ENCODE measurements around the gene MSI2. TPM values are rescaled to one million over a fixed set of nuclear protein-coding genes. Genes with fewer than 3 reads are reported as not detected.

MSI2 gene
- total RNA-seq, 1 donor from 2014 or later: 24.2 TPM

- ATAC-seq (no peak), DNase-seq (ENCODE audit: low spot score) (no peak)
Observed at GRCh38 chr17:57559634-57560318, 303.5 kb downstream of the MSI2 start.

GRCh38 chr17:57560319-57560705 is 304.0 kb downstream of the MSI2 start:
- DNase-seq (ENCODE audit: low spot score) (no peak), ATAC-seq (no peak)

GRCh38 chr17:57561072-57561861 is 304.9 kb downstream of the MSI2 start:
- no peak for DNase-seq (ENCODE audit: low spot score)
- ATAC-seq: no peak

DNA sequence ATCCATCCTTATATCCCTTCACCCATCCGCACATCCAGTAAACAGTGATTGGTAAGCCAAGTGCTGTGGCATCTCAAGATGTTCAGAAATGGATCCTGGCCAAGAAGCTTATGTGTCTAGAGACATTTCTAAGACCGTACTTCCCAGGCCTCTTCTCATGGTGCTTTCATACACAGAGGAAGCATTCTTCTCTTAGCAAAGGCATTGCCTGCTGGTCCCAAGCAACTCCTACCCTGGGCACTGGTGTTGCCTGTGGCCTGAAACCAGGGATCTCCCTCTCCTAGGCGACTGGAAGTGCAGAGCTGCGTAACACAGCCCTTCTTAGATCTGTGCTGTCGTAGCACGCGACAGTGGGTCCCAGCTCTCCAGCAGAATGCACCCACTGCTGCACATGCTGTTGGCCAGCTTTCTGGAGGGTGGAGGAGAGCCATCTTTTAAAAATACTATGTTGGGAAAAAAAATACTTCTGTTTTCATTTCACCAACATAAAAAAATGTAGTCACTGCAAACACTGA is 305.9 kb downstream of the MSI2 start:
- DNase-seq (ENCODE audit: low spot score) (no peak), ATAC-seq (no peak)

GRCh38 chr17:57563958-57564357 is 307.6 kb downstream of the MSI2 start:
- DNase-seq (ENCODE audit: low spot score) (no peak), ATAC-seq (no peak)

DNA sequence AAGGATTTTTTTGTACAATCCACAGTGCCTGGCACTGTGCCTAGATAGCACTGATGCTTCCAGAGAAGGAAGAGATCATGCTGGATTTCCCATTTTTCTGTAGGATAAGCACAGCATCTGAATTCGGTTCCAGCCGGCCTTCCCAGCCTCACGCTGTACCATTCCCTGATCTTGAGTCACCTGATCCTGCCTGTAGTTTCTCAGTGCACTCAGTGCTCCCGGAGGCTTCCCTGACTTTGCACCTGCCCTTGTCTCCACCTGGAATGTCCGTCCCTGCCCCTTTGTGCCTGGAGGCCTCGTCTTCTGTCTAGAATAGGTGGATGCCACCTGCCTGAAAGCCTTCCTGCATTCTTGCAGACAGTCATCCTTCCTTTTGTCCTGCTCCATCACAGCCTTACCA is 308.9 kb downstream of the MSI2 start:
- no peak for ATAC-seq

DNA sequence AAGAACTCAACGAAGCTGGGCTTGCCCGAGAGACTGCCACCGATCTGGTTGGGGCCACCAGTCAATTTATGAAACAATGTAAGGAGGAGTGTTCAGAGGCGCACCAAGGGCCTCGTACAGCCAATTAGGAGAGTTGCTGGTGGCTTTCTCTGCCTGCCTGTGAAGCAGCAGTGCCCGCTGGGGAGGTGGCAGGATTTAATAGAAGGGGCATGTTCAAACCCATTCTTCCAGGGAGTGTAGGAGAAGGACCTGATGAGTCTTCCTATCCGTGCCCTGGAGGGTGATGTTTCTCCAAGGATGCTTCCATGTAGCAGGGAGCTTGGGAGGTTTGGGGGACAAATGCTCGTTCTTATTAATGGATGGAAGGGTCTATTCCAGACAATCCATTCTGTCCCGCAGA is 310.4 kb downstream of the MSI2 start:
- ATAC-seq: no peak

More for the DNA sequence above, 308.9 kb downstream of the MSI2 start:
- no peak for DNase-seq (ENCODE audit: low spot score)

DNA sequence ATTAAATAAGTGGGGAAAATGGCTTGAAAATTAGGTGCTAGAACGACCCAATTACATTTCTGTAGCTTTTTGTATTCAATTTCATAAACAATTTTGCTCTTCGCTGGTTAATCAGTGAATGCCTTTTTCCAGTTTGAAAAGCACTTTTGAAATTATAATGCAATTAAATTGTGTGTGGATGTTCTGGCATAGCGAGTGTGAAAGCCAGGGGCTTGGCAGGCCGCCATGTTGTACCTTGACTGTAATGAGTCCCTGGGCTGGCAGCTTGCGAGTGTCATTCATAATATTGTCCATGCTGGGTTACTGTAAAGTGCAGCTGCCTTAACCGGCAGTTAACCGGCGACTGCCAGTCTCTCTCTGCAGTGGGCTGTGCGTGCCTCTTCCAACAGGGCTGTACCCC is 310.9 kb downstream of the MSI2 start:
- ATAC-seq (no peak), DNase-seq (ENCODE audit: low spot score) (no peak)

More for the DNA sequence above, 310.4 kb downstream of the MSI2 start:
- no peak for DNase-seq (ENCODE audit: low spot score)

- DNase-seq (ENCODE audit: low spot score) (no peak), ATAC-seq (no peak)
Observed at GRCh38 chr17:57568340-57568739, 312.0 kb downstream of the MSI2 start.

DNA sequence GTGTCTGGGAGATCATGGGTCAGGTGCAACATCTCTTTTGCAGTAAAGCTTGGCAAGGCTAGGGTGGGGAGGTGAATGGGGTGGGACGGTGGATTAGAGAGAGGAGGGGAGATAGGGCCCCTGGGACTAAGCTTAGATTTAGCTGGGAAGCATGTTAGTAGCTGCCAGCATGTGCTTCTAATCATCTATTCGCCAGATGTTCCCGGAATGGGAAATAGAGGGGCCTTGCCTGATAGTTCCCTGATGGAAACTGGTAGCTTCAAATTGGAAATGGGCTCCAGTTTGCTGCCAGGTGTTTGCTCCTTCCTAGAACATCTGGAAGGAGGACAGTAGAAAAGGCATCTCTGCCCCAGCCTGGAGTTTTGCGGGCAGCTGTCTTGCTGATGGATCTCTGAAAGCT is 312.7 kb downstream of the MSI2 start:
- ATAC-seq (no peak), DNase-seq (ENCODE audit: low spot score) (no peak)

DNA sequence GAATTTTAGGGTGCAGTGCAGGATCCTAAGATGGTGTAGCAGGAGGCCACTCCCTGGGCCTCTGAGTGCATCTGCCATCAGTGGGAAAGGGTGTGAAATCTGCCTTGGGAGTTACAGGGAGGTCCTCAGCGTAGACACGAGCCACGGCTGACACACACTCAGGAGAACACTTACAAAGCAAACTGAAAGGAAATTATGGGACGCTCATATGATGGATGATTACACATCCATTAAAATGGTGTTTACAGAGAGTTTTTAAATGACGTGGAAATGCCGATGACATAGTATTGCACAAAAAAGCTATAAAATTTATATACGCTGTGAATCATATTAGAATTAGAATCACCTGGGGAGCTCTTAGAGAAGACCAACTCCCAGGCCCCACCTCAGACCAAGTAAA is 313.5 kb downstream of the MSI2 start:
- ATAC-seq (no peak), DNase-seq (ENCODE audit: low spot score) (no peak)

DNA sequence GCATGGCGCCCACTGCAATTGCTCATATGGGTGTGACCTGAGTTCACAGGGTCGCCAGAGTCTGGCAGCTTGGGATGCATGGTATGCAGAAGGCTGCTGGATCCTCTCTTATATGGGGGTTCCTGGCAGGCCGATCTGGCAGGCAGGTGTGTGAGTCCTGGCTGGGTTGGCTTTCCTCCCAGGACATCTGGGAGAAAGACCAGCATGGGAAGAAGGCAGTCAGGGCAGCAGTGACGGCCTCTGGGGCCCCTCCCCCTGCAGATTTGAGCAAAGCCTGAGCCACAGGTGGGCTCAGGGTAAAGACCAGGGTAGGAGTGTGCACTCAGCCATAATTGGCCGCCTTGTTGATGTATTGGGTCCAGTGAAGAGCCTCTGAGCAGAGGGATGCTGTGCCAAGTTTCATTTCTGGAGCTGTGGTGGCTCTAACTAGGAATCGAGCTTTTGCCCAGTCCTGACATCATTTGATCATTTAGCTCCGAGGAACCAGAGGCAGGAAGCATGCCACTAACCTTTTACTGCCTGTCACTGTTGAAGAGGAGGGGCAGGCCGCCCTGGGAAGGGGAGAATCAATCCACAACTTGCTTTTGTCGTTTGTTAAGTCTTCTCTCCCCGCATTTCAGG is 314.5 kb downstream of the MSI2 start:
- ATAC-seq: no peak
- DNase-seq (ENCODE audit: low spot score): no peak

GRCh38 chr17:57572062-57572461 is 315.7 kb downstream of the MSI2 start:
- DNase-seq (ENCODE audit: low spot score) (no peak), ATAC-seq (no peak)

DNA sequence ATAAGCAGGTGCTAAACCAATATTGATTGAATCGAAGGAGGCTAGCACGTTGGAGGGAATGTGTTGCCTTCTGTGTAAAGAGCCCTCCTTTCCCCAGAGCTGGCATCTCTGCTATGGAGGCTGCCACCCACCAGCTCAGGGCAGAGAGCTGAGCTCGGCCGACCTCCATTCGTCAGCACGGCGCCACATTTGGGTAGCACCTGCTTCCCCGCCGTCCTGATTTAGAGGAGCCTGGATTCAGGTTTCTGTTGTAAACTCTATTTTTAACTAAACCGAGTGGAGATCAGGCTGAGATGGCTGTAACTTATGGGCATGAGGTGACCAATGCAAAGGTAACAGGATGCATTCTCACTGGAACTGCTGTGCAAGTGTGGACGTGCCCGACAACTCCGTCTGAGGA is 316.3 kb downstream of the MSI2 start:
- no peak for DNase-seq (ENCODE audit: low spot score)
- ATAC-seq: no peak

DNA sequence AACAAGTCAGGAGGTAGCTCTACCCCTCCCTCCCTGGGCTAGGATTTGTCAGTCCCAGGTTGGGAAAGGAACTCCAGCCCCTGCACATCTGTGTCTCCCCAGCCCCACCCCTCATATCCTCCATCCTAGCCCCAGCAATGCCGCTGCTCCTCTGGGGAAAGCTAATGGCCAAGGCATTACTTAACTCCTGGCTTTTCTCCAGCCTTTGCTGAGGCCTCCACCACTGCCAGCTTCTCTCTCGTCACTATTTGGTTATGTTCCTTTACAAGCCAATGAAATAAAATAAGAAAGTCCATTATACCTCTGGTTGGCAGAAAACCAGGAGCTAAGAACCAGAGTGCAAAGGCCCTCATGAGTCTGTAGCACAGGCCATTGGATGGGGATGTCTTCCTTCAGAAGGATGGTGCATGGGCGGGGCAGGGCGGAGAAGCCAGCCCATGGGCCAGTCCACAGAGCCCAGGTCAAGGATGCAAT is 317.8 kb downstream of the MSI2 start:
- ATAC-seq (peak; percentile 59), DNase-seq (ENCODE audit: low spot score) (no peak)

GRCh38 chr17:57576744-57577143 is 320.4 kb downstream of the MSI2 start:
- ATAC-seq: no peak
- DNase-seq (ENCODE audit: low spot score): no peak

DNA sequence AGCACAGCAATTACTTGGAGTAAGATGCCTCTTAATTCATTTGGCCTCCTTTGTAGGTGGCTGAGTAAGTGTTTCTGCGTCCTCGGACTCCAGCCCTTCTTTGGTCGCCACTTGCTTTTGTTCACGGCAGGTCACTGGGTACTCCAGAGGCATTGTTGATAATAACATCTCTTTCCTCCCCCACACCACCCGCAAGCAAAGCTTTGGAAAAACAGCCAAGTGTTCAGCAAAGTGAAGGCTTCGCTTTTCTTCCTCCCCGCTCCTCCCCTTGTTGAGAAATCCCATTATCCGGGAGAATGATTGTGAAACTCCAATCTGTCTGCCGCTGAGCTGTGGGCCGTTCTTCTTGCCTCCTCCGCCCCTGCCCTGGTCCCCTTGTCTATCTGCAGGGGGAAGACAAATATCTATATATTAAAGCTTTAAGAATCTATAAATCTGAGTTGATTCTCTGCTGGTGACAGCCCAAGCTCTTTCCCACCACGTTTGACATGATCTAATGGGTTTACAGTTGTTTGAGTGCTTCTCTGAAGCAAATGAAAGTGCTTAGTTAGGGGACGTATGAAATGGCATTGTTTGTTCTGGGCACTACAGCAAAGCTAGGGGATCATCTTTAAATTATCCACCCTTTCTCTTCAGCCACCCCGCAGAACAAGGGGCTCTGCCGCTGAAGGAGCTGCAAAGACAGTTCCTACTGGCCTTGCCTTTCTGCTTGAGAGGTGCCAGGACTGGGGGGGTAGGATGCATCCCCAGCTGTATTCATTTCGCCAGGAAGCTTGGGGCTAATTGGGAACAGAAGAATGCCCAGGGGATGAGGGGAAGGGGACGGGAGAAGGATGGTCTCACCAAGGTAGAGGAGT is 321.7 kb downstream of the MSI2 start:
- DNase-seq (ENCODE audit: low spot score) (peak; percentile 52), ATAC-seq (peak; percentile 89)

DNA sequence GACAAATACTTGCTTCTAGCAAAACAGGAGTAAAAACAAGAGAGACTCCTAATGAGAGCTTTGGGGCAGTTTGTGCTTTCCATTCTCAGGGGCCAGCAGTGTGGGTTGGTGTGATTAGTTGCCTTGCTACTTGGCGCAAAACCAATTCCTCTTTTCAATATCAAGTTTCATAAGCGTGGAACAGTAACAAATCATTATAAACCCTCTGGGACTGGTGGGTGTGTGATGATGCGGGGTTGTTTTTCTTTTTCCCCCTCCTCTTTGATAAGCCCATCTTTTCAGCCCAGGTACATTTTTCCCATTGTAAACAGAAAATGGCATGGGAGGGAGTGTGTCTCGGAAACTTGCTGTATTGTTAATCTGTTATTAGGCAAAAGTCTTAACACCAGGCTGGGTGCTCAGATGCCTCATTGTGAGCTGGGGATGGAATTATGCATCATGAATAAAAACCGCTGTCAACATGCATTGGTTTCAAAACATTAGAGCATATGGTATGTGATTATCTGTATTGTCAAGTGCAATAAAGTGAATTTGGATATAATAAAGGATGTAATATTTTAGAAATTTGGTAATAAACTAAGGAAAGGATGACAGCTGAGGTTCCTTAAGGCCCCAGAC is 322.4 kb downstream of the MSI2 start:
- no peak for ATAC-seq
- no peak for DNase-seq (ENCODE audit: low spot score)

GRCh38 chr17:57579245-57579644 is 322.9 kb downstream of the MSI2 start:
- DNase-seq (ENCODE audit: low spot score): no peak
- no peak for ATAC-seq

DNA sequence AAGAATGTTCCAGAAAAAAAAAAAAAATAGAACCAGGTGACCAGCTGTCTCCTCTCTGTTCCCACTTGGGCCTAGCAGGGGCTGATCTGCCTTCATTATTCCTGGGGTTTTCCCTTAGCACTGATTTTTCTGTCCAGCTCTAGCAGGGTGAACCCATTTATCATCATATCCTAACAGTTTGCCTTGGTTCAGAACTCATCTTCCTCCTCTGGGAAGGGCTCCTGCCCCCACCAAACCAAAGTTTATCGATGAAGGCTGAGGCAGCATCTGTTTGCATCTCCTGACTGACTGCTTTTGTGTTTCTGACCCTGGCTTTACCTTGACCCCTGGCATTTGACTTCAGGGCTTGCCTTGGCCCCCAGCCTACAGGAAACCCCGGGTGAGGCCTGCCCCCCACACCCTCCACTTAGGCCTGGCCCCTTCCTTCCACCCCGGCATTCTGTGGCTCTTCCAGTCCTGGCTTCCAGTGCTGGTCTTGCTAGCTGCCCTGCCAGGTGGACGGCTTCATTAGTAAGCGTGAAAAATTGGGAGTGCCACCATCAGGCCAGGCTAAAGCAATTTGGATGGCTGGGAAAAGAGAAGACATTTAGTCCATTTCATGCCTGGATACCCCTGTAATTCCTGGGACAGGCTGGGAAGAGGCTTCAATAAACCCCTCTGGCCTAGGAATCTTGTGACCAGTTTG is 323.9 kb downstream of the MSI2 start:
- DNase-seq (ENCODE audit: low spot score) (no peak), ATAC-seq (no peak)
